IPS-18a (cell line): ENCODE results near the gene GPR62.
A peak's percentile ranks its signal among the peaks of the same experiment; 100 is the strongest.
"Not testable (repeated sequence)": the region's sequence is repeated elsewhere in the genome, so short reads cannot be mapped to it uniquely, and the experiment has no call there.

Experiments
- H3K27ac ChIP-seq: one replicate; pipeline ENCODE4 v1.5.1; 2013; ENCODE audit warnings: low read length
- H3K27me3 ChIP-seq: one replicate; pipeline ENCODE4 v1.6.1; 2013; ENCODE audit warnings: mild to moderate bottlenecking, low read length; ENCODE audit not compliant: control insufficient read depth, insufficient read depth
- H3K36me3 ChIP-seq: one replicate; pipeline ENCODE4 v1.6.1; 2013; ENCODE audit warnings: low read depth, low read length; ENCODE audit not compliant: control insufficient read depth
- H3K4me1 ChIP-seq: one replicate; pipeline ENCODE4 v1.6.1; 2013; ENCODE audit warnings: low read depth, low read length; ENCODE audit not compliant: control insufficient read depth
- H3K4me3 ChIP-seq: one replicate; pipeline ENCODE4 v1.5.1; 2013; ENCODE audit warnings: low read length
- H3K9ac ChIP-seq: one replicate; pipeline ENCODE4 v1.6.1; 2013; ENCODE audit warnings: mild to moderate bottlenecking, low read length, moderate library complexity
- H3K9me3 ChIP-seq: one replicate; pipeline ENCODE4 v1.6.1; 2013; ENCODE audit warnings: low read depth, low read length; ENCODE audit not compliant: control insufficient read depth

The GPR62 gene

GRCh38 chr3:51955175-51955892 is at the start of gene GPR62:
Gene GPR62, plus strand, starts transcription at chr3:51955381. Its CDS starts 272 bp downstream, at chr3:51955653.
- H3K9me3 ChIP-seq = no peaks in the 10 kb centered on the region
- H3K4me3 ChIP-seq = peak within 1 kb of the TSS; percentile 52
- no peaks in the 10 kb centered on the region for H3K36me3 ChIP-seq
- H3K9ac ChIP-seq = no peak within 1 kb of the TSS
- peaks cover 54% of the 10 kb centered on the region for H3K27me3 ChIP-seq
- peaks cover 4% of the 10 kb centered on the region for H3K4me1 ChIP-seq
- H3K27ac ChIP-seq = no peak within 1 kb of the TSS

DNA sequence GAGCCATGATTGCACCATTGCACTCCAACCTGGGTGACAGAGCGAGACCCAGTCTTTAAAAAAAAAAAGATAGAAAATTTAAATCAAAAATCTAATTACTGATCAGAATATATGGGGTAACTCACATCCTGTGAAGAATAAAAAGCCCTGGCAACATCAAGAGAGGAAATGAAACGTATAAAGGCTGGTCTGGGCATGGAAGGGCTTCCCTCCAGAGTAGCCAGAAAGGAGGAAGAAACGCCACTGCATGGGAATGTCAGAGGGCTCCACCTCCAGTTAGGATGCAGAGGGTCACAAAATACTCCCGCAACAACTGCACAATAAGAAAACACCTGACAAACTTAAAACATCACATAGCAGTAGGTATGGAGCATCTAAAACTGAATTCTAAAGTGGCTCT is 47.2 kb upstream of the GPR62 start:
- no peak overlapping the region for H3K4me3 ChIP-seq
- H3K9me3 ChIP-seq = no peaks in the 10 kb centered on the region
- H3K36me3 ChIP-seq = no peaks in the 10 kb centered on the region
- no peaks in the 10 kb centered on the region for H3K4me1 ChIP-seq
- no peak overlapping the region for H3K9ac ChIP-seq
- no peak overlapping the region for H3K27ac ChIP-seq
- no peaks in the 10 kb centered on the region for H3K27me3 ChIP-seq

DNA sequence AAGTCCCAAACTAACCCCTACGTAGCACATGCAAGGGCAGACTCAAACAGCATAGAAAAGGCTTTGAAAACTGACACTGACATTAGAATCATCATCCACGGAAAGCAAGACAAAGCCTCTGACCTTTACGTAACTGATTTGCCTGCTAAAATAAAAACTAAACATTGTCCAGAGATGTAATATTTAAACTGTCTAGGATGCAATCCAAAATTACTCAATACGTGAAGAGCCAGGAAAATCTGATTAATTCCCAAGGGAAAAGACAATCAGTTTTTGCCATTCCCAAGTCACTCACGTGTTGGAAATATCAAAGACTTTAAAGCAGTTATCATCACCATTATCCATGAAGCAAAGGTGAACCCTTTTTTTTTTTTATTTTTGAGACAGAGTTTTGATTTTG is 38.8 kb upstream of the GPR62 start:
- H3K9ac ChIP-seq = no peak overlapping the region
- no peaks in the 10 kb centered on the region for H3K36me3 ChIP-seq
- no peaks in the 10 kb centered on the region for H3K27me3 ChIP-seq
- no peak overlapping the region for H3K27ac ChIP-seq
- peaks cover 5% of the 10 kb centered on the region for H3K4me1 ChIP-seq
- no peaks in the 10 kb centered on the region for H3K9me3 ChIP-seq
- no peak overlapping the region for H3K4me3 ChIP-seq

GRCh38 chr3:51921081-51921578 is 34.1 kb upstream of the GPR62 start:
- H3K27ac ChIP-seq = no peak overlapping the region
- H3K4me1 ChIP-seq = no peaks in the 10 kb centered on the region
- H3K27me3 ChIP-seq = no peaks in the 10 kb centered on the region
- H3K9me3 ChIP-seq = no peaks in the 10 kb centered on the region
- no peaks in the 10 kb centered on the region for H3K36me3 ChIP-seq
- H3K4me3 ChIP-seq = no peak overlapping the region
- no peak overlapping the region for H3K9ac ChIP-seq

DNA sequence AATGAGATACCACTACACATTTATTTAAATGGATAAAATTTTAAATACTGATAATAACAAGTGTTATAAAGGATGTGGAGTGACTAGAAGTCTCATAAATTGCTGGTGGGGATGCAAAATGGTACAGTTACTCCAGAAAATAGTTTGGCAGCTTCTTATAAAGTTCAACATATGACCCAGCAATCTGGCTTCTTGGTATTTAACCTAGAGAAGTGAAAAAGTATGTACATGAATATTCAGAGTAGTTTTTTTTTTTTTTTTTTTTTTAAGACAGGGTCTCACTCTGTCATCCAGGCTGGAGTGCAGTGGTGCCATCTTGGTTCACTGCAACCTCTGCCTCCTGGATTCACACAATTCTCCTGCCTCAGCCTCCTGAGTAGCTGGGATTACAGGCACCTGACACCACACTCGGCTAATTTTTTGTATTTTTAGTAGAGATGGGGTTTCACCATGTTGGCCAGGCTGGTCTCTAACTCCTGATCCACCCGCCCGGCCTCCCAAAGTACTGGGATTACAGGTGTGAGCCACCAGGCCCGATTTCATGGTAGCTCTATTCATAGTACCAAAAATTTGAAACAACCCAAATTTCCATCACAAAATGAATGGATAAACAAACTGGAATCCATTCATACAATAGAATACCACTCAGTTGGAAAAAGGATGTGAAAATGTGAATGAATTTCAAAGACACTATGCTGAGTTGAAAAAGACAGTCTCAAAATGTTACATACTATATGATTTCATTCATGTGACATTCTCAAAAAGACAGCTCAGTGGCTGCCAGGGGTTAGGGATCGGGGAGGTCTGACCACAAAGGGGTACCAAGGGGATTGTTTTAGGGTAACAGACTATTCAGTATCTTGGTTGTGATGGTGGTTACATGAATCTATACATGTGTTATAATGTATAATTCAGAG is 27.9 kb upstream of the GPR62 start:
- no peaks in the 10 kb centered on the region for H3K27me3 ChIP-seq
- no peak overlapping the region for H3K9ac ChIP-seq
- H3K4me3 ChIP-seq = no peak overlapping the region
- no peaks in the 10 kb centered on the region for H3K9me3 ChIP-seq
- H3K27ac ChIP-seq = no peak overlapping the region
- no peaks in the 10 kb centered on the region for H3K4me1 ChIP-seq
- no peaks in the 10 kb centered on the region for H3K36me3 ChIP-seq

DNA sequence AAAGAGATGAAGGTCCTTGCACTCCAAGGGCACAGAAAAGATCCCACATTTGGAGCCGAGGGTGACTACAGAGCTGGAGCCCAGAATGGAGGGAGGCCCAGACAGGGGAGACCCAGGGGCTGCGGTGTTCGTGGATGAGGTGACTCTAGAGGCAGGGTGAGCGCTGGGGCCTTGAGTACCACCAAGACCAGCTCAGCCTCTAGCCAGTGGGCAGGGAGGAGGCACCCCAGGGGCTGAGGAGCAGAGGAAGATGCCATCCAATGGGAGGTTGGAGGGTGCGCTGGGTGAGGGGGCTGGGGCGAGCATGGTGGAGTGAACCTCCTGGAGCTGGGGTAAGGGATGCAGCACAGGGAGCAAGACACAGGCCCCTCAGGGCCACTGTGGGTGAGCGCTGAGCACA is 26.7 kb upstream of the GPR62 start:
- Histone ChIP-seq H3K36me3 (peaks cover 8% of the 10 kb centered on the region), H3K9ac (no peak overlapping the region), H3K9me3 (no peaks in the 10 kb centered on the region)

DNA sequence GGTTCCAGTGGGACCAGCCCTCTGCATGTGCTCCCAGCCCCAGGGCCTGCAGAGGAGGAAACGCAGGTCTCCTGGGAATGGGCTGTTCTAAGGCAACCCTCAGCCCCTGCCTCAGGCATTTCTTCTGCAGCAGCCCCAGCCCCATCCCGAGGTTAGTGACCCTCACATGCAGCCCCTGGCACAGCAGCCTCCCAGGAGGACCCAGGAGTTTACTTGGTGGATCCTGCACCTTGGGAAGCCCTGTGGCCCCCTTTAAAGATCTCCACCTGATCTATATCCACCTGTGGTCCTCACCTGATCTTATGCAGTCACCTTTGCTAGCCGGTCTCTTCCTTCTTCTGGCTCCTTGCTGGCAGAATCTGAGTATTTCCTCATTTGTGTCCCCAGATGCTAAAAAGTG is 26.2 kb upstream of the GPR62 start:
- peaks cover 11% of the 10 kb centered on the region for H3K36me3 ChIP-seq
- not testable (repeated sequence) for H3K9me3 ChIP-seq, H3K27me3 ChIP-seq, H3K4me1 ChIP-seq, H3K9ac ChIP-seq, H3K27ac ChIP-seq, H3K4me3 ChIP-seq

More for the DNA sequence above, 26.7 kb upstream of the GPR62 start:
- H3K27me3 ChIP-seq = no peaks in the 10 kb centered on the region
- H3K4me3 ChIP-seq = no peak overlapping the region
- H3K27ac ChIP-seq = no peak overlapping the region
- no peaks in the 10 kb centered on the region for H3K4me1 ChIP-seq

DNA sequence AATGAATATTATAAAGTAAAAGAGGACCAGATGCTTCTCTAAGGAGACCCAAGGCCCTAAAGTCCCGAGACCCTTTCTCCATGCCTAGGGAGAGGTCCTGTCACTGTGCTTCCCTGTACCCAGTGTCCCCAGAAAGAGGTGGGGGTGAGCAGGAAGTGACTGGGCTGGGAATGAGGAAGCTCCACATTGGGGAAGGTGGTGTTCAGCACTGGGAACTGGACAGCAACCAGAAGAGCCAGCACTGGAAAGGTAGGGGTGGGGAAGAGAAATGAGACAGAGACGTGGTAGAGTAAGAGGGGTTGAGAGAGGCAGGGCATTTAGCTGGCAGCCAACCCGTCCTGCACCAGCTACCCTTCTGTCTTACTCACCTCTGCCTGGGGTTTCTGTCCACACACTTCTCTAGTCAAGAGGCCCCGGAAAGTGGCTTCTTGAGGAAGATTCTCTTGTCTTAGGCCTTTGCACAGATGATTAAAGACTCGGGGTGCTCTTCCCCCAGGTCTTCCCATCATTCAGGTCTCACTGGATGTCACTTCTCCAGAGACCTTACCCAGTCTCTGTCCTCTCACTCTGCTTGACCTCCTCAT is 25.7 kb upstream of the GPR62 start:
- H3K4me1 ChIP-seq = no peaks in the 10 kb centered on the region
- no peak overlapping the region for H3K9ac ChIP-seq
- H3K4me3 ChIP-seq = no peak overlapping the region
- no peaks in the 10 kb centered on the region for H3K27me3 ChIP-seq
- no peak overlapping the region for H3K27ac ChIP-seq
- peaks cover 17% of the 10 kb centered on the region for H3K36me3 ChIP-seq
- H3K9me3 ChIP-seq = no peaks in the 10 kb centered on the region

GRCh38 chr3:51930439-51930838 is 24.7 kb upstream of the GPR62 start:
- Histone ChIP-seq H3K36me3 (peaks cover 26% of the 10 kb centered on the region), H3K27me3 (no peaks in the 10 kb centered on the region), H3K9ac (no peak overlapping the region)

GRCh38 chr3:51931756-51932155 is 23.4 kb upstream of the GPR62 start:
- Histone ChIP-seq H3K4me3 (no peak overlapping the region), H3K36me3 (peaks cover 37% of the 10 kb centered on the region), H3K9me3 (no peaks in the 10 kb centered on the region), H3K27me3 (no peaks in the 10 kb centered on the region), H3K27ac (no peak overlapping the region), H3K4me1 (no peaks in the 10 kb centered on the region), H3K9ac (no peak overlapping the region)

More at GRCh38 chr3:51930439-51930838, 24.7 kb upstream of the GPR62 start:
- Histone ChIP-seq H3K9me3 (no peaks in the 10 kb centered on the region), H3K27ac (no peak overlapping the region), H3K4me3 (no peak overlapping the region), H3K4me1 (no peaks in the 10 kb centered on the region)
